HTR-8/SVneo (cell line): ENCODE results near the gene NOVA2.

Experiments used
- DNase-seq: peaks from one replicate; pipeline ENCODE4 v3.0.0; 2011; ENCODE audit warnings: low spot score, mixed read lengths; ENCODE audit not compliant: insufficient read length
- FAIRE-seq: peaks from 2 replicates; lab custom pipeline; 2011; peaks lifted over from hg19 to GRCh38; lab: Jason Lieb, UNC

NOVA2 gene

GRCh38 chr19:45973553-45974338 lies at the start of gene NOVA2:
Gene NOVA2 (minus strand): TSS chr19:45973865. CDS start chr19:45973351, 514 bp downstream.
- DNase-seq, result peak; percentile 82
- FAIRE-seq, result peak; percentile 64

- DNase-seq, result no peak
- FAIRE-seq, result no peak
Observed at GRCh38 chr19:46023311-46023779, 49.7 kb upstream of the NOVA2 start.

- FAIRE-seq (no peak), DNase-seq (no peak)
Observed at GRCh38 chr19:46022431-46023310, 49.0 kb upstream of the NOVA2 start, which contains the start of gene PGLYRP1. Gene PGLYRP1 (minus strand): TSS chr19:46023053. CDS start chr19:46023021, 32 bp downstream.

- DNase-seq (no peak), FAIRE-seq (no peak)
Observed at GRCh38 chr19:46022061-46022430, 48.4 kb upstream of the NOVA2 start.

GRCh38 chr19:46021531-46022041 lies 47.9 kb upstream of the NOVA2 start:
- DNase-seq (no peak), FAIRE-seq (no peak)

GRCh38 chr19:46020819-46021125 lies 47.1 kb upstream of the NOVA2 start:
- DNase-seq (no peak), FAIRE-seq (no peak)

- FAIRE-seq, result no peak
Observed at GRCh38 chr19:46019270-46019669, 45.6 kb upstream of the NOVA2 start.

GRCh38 chr19:46018729-46019251 lies 45.1 kb upstream of the NOVA2 start:
- FAIRE-seq (no peak), DNase-seq (no peak)

More at GRCh38 chr19:46019270-46019669, 45.6 kb upstream of the NOVA2 start:
- DNase-seq, result no peak

- DNase-seq (no peak), FAIRE-seq (no peak)
Observed at GRCh38 chr19:46017874-46018675, 44.4 kb upstream of the NOVA2 start.

- DNase-seq, result no peak
- no peak for FAIRE-seq
Observed at GRCh38 chr19:46017095-46017429, 43.4 kb upstream of the NOVA2 start.

GRCh38 chr19:46016426-46017094 lies 42.9 kb upstream of the NOVA2 start:
- FAIRE-seq, result peak; percentile 90
- DNase-seq, result peak; percentile 85

GRCh38 chr19:46015687-46016425 lies 42.2 kb upstream of the NOVA2 start:
- no peak for DNase-seq

GRCh38 chr19:46014941-46015686 lies 41.4 kb upstream of the NOVA2 start:
- DNase-seq, result no peak

More at GRCh38 chr19:46015687-46016425, 42.2 kb upstream of the NOVA2 start:
- no peak for FAIRE-seq

GRCh38 chr19:46014534-46014933 lies 40.9 kb upstream of the NOVA2 start:
- DNase-seq, result no peak
- FAIRE-seq, result peak; percentile 79

More at GRCh38 chr19:46014941-46015686, 41.4 kb upstream of the NOVA2 start:
- FAIRE-seq, result no peak

- DNase-seq (peak; percentile 72), FAIRE-seq (no peak)
Observed at GRCh38 chr19:46009530-46010510, 36.2 kb upstream of the NOVA2 start.

GRCh38 chr19:46006411-46006810 lies 32.7 kb upstream of the NOVA2 start:
- no peak for FAIRE-seq
- DNase-seq, result no peak
